GM18517 (cell line): ENCODE measurements around the gene ZNF432.

Experiments
- ATAC-seq: cut with Tn5 transposase; IDR thresholded peaks from one replicate; pipeline ENCODE4 v1.9.1; 2021; ENCODE audit warnings: mild to moderate bottlenecking, moderate library complexity; ENCODE audit not compliant: unreplicated experiment

The ZNF432 gene

DNA sequence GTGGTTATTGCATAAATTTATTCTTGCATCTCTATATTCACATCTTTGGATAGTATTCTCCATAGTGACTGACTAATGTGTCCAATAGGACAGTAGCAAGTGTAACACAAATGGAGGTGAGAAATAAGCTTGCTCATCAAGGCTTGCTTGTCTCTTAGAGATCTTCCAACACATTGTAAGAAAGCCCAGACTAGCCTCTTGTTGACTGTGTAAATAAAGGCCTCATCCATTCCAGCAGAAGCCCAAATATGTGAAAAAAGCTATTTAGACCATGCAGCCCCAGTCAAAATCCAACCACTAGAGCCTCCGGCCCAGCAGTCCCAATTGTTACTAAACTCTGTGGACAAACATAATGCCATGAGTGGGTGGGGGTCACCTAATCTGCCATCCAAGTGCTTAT is 38.0 kb downstream of the ZNF432 start:
- ATAC-seq = no peak

DNA sequence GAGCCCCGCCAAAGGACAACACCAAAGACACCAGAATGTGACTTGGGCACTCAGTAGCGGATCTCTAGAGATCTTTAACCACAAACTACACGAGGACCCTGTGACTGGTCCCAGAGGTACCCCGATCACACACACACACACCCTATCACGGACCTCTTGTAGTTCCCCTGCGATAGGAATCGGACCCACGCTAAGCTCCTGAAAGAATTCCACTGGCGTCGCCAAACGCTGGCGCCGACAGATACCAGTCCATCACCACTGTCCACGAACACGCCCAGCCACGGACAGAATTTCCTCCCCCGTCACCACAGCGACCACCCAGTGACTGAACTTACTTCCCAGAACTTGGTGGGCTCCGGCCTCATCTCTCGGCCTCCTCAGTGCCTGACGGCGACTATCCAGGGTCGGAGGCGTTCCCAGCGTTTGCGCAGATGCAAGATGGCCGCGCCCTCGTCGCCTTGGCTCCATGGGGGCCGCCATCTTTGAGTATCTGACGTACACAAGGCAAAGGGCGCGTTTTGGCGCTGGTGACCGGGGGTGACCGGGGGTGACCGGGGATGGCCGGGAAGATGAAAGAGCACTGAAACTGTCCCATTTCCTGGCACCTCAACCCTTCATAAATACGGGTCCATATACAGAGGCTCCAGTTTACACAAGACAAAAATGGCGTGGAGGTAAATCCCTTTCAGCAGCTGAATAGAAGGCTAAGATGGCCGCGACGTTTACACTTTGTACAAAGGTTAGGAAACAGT is 40.7 kb downstream of the ZNF432 start, which contains the start of gene ZNF615:
TSS of gene ZNF615 (minus strand) at position 406 of the 752 bp plus-strand sequence. CDS start 4,500 bp downstream, outside the sequence.
- ATAC-seq = peak; percentile 82

GRCh38 chr19:52007451-52007805 is 41.2 kb downstream of the ZNF432 start:
- ATAC-seq = no peak

GRCh38 chr19:51994048-51994644 is 54.5 kb downstream of the ZNF432 start:
- no peak for ATAC-seq

DNA sequence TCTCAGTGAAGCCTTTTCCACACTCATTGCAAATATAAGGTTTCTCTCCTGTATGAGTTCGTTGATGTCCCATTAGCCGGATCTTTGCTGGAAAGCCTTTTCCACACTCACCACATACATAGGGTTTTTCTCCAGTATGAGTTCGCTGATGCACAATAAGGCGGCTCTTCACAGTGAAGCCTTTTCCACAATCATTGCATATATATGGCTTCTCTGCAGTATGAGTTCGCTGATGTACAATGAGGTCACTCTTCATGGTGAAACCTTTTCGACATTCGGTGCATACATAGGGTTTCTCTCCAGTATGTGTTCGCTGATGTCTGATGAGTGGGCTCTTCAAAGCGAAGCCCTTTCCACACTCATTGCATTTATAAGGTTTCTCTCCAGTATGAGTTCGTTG is 55.2 kb downstream of the ZNF432 start:
- ATAC-seq = no peak

DNA sequence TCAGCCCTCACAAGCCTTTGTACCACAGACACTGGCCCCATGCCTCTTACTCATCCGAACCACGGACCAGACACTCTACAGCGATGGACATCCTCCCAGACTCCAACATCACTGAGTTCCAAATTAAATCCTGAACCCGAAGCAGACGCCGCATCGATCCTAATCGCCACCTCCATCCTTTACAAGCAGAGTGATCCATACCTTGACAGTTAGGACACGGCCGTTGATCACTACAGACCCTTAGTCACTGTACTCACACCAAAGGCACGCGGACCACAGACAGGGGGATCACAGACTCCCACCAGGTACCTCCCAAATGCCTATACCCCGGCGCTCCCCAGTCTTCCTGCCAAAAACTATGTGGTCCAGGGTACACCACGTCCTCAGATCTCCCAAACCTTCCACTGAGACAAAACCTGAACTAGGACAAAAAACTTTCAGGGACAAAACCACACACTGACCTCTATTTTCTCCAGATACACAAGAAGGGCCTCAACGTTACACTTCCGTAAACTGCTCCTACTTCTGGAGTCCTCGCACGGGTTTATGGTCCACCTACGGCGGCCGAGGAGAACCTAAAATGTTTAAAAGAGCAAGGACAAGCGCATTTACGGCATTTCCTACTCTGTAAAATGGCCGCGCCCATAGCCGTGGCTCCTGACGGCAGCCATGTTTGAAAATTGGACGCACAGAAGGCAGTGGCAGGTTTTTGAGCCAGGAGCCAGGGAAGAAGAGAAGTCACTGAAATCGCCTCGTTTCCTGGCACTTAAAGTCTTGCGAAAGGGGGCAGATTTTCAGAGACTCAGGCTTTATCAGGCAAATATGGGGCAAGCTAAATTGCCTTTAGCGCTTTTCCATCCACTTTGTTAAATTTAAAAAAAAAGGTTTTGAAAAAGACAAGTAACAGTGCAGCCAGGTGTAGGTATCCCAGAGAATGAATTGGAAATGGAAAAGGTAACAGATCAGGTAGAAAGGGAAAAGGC is 62.0 kb downstream of the ZNF432 start, which contains the start of gene ZNF350:
TSS of gene ZNF350 (minus strand) at position 532 of the 983 bp plus-strand sequence. CDS start 12,480 bp downstream, outside the sequence.
- peak; percentile 91 for ATAC-seq

- no peak for ATAC-seq
Measured at GRCh38 chr19:51983361-51983760, 65.3 kb downstream of the ZNF432 start.
